SK-N-MC (cell line): ENCODE data around the gene S100A1.
A peak's percentile ranks its signal among the peaks of the same experiment; 100 is the strongest.
"Not testable (repeated sequence)": the region's sequence is repeated elsewhere in the genome, so short reads cannot be mapped to it uniquely, and the experiment has no call there.

Experiments
- DNase-seq: peaks from one replicate; pipeline ENCODE4 v3.0.0-alpha.2; 2011; ENCODE audit warnings: low read depth, low spot score
- H3K27ac ChIP-seq: fragments of 200-600 bp; sonication (generic); 2 replicates; pipeline ENCODE4 v1.5.1; 2016; ENCODE audit warnings: mixed run types
- H3K36me3 ChIP-seq: fragments of 200-600 bp; sonication (generic); 2 replicates; pipeline ENCODE4 v1.6.1; 2017; ENCODE audit warnings: antibody characterized with exemption, low read length, mixed read lengths; ENCODE audit not compliant: insufficient read depth
- H3K4me3 ChIP-seq: fragments of 200-600 bp; sonication (generic); 2 replicates; pipeline ENCODE4 v1.5.1; 2016
- H3K9ac ChIP-seq: fragments of 200-600 bp; sonication (generic); 2 replicates; pipeline ENCODE4 v1.8.0; 2017; ENCODE audit warnings: mixed run types, mixed read lengths; ENCODE audit not compliant: insufficient read length
- H3K9me3 ChIP-seq: fragments of 200-600 bp; sonication (generic); 2 replicates; pipeline ENCODE4 v1.6.1; 2017; ENCODE audit warnings: low read depth, mild to moderate bottlenecking, antibody characterized with exemption, low read length, moderate library complexity, mixed read lengths
- EZH2 ChIP-seq: fragments of 200-600 bp; sonication (generic); IDR thresholded peaks from one replicate; pipeline ENCODE4 v1.6.1; 2017; ENCODE audit warnings: antibody characterized with exemption
- FOXP2 ChIP-seq: optimal IDR thresholded peaks from 2 replicates; pipeline ENCODE3; 2011; ENCODE audit warnings: mild to moderate bottlenecking, moderate library complexity; ENCODE audit not compliant: insufficient read depth; ENCODE audit errors: extremely low read length, control extremely low read depth
- POLR2AphosphoS5 ChIP-seq: IDR thresholded peaks from 2 replicates; pipeline ENCODE4 v1.6.1; 2012; ENCODE audit warnings: mild to moderate bottlenecking, low read depth, low read length, borderline replicate concordance

Gene S100A1

GRCh38 chr1:153633161-153633753, 5.0 kb downstream of the S100A1 start:
- Histone ChIP-seq H3K9me3 (no peaks in the 10 kb centered on the region), H3K36me3 (peaks cover 30% of the 10 kb centered on the region), H3K9ac (no peak overlapping the region), H3K4me3 (peak overlapping the region; percentile 100), H3K27ac (no peak overlapping the region)
- no peak for DNase-seq
- TF ChIP-seq POLR2AphosphoS5, result no peak
- no peak for TF ChIP-seq FOXP2
- TF ChIP-seq EZH2, result no peak

DNA sequence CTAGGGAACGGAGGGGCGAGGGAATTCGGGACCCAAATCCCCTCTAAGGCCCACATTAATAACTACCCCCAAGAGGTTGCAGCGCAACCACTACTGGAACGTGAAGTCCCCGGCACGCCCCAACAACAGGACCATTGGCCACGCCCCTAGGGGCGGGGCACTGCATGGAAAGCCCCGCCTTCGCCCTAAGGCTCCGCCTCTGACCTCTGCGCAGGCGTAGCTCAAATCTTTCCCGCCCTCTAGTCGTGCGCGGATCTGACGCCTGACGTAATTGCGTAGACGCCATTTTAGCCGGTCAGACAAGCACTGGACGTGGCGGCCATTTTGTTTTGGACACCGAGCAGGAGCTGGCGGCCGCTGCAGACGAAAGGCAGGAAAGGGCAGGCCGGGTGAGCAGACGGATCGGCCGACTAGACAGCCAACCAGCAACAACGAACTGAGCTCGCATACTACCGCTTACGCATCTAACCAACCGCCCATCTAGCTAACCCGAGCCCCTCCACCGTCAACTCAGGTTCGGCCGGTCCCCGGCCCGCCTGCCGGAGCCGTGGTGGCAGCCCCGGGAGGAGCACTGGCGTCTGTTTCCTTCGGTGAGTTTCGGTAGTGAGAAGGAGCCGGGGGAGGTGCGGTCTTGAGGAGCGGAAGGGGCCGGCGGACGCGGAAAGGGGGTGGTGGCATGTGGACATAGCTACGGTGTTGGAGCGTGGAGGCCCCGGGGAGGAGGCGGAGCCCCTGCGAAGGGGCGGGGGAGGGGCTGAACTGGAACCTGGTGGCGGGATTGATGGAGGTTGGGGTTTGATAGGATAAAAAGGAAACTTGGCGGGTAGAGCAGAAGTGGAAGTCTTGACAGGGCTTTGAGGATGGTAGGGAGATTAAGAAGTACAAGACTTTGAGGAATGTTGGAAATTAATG, 5.8 kb downstream of the S100A1 start, which contains the start of gene CHTOP:
CHTOP (plus strand) TSS at position 313 of the 912 bp plus-strand sequence. CDS start 2,523 bp downstream, outside the sequence.
- TF ChIP-seq FOXP2, result no peak
- TF ChIP-seq EZH2, result no peak
- TF ChIP-seq POLR2AphosphoS5, result peak; percentile 89
- Histone ChIP-seq H3K36me3 (peaks cover 38% of the 10 kb centered on the region), H3K27ac (peak within 1 kb of the TSS; percentile 100), H3K4me3 (peak within 1 kb of the TSS; percentile 100), H3K9ac (peak within 1 kb of the TSS; percentile 100), H3K9me3 (no peaks in the 10 kb centered on the region)
- DNase-seq, result peak; percentile 94

DNA sequence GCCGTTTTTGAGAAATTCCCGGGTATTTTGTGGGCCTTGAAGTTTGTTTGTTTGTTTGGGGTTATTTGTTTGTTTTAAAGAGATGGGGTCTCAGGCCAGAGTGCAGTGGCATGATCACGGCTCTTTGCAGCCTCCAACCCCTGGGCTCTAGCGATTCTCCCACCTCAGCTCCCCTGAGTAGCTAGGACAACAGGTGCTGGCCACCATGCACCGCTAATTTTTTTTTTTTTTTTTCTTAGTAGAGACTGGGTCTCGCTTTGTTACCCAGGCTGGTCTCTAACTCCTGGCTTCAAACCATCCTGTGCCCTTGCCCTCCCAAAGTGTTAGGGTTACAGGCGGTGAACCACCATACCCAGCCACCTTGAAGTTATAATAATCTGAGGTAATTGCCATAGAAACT, 7.6 kb downstream of the S100A1 start:
- Histone ChIP-seq H3K36me3 (peaks cover 56% of the 10 kb centered on the region), H3K9me3 (no peaks in the 10 kb centered on the region), H3K27ac (peak overlapping the region; percentile 31; the same call in 1 of the 2 replicates)

DNA sequence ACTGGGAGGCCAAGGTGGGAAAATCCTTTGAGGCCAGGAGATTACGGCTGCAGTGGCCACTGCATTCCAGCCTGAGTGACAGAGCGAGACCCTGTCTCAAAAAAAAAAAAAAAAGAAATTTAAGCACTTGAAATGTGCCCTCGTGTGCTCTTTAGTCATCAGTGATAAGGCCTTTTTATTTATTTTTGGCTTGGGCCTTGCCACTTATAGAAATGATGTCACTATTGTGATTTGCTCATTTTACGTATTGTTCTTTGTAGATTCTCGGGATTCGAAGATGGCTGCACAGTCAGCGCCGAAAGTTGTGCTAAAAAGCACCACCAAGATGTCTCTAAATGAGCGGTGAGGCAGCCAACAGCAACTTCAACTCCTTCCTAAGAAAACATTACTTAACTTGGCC, 8.1 kb downstream of the S100A1 start:
- H3K36me3 ChIP-seq, result peaks cover 61% of the 10 kb centered on the region

More for the DNA sequence above, 7.6 kb downstream of the S100A1 start:
- Histone ChIP-seq H3K9ac (no peak overlapping the region), H3K4me3 (peak overlapping the region; percentile 100)
- DNase-seq, result no peak
- TF ChIP-seq FOXP2 (no peak), POLR2AphosphoS5 (no peak), EZH2 (no peak)

GRCh38 chr1:153638261-153638660, 10.0 kb downstream of the S100A1 start:
- H3K9ac ChIP-seq, result no peak overlapping the region
- H3K4me3 ChIP-seq, result no peak overlapping the region
- no peak for DNase-seq
- H3K27ac ChIP-seq, result no peak overlapping the region
- TF ChIP-seq EZH2, result no peak
- TF ChIP-seq POLR2AphosphoS5, result peak; percentile 1; the same call in 1 of the 2 replicates
- no peak for TF ChIP-seq FOXP2
- peaks cover 80% of the 10 kb centered on the region for H3K36me3 ChIP-seq
- no peaks in the 10 kb centered on the region for H3K9me3 ChIP-seq

More for the DNA sequence above, 8.1 kb downstream of the S100A1 start:
- no peak overlapping the region for H3K4me3 ChIP-seq
- no peak for TF ChIP-seq FOXP2
- TF ChIP-seq EZH2, result no peak
- TF ChIP-seq POLR2AphosphoS5, result no peak
- DNase-seq, result no peak
- no peak overlapping the region for H3K9ac ChIP-seq
- H3K9me3 ChIP-seq, result no peaks in the 10 kb centered on the region
- peak overlapping the region; percentile 31; the same call in 1 of the 2 replicates for H3K27ac ChIP-seq

- Histone ChIP-seq H3K36me3 (peaks cover 90% of the 10 kb centered on the region), H3K27ac (no peak overlapping the region), H3K9me3 (no peaks in the 10 kb centered on the region), H3K9ac (no peak overlapping the region), H3K4me3 (no peak overlapping the region)
- TF ChIP-seq EZH2 (no peak), FOXP2 (no peak), POLR2AphosphoS5 (no peak)
- DNase-seq, result no peak
Observed at GRCh38 chr1:153639280-153639679, 11.0 kb downstream of the S100A1 start.

DNA sequence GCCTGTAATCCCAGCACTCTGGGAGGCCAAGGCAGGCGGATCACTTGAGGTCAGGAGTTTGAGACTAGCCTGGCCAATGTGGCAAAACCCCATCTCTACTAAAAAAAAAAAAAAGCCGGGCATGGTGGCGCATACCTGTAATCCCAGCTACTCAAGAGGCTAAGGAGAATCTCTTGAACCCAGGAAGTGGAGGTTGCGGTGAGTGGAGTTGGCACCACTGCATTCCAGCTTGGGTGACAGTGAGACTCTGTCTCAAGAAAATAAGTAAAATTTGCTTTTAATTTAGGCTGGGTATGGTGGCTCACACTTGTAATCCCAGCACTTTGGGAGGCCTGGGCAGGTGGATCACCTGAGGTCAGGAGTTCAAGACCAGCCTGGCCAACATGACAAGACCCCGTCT, 12.0 kb downstream of the S100A1 start:
- peaks cover 100% of the 10 kb centered on the region for H3K36me3 ChIP-seq
- H3K4me3 ChIP-seq, result not testable (repeated sequence)

GRCh38 chr1:153640861-153641260, 12.6 kb downstream of the S100A1 start:
- H3K9me3 ChIP-seq, result no peaks in the 10 kb centered on the region
- H3K9ac ChIP-seq, result no peak overlapping the region
- no peak overlapping the region for H3K4me3 ChIP-seq
- TF ChIP-seq EZH2 (no peak), FOXP2 (no peak), POLR2AphosphoS5 (no peak)
- no peak overlapping the region for H3K27ac ChIP-seq
- no peak for DNase-seq
- H3K36me3 ChIP-seq, result peaks cover 100% of the 10 kb centered on the region

More for the DNA sequence above, 12.0 kb downstream of the S100A1 start:
- not testable (repeated sequence) for DNase-seq, H3K9ac ChIP-seq, H3K9me3 ChIP-seq, H3K27ac ChIP-seq
